B cell (primary cell): Measurements from ENCODE around the gene COG6. TPM values are rescaled to one million over a fixed set of nuclear protein-coding genes. Genes with fewer than 3 reads are reported as not detected.

Experiments used
- ATAC-seq: fragments of 200-7000 bp; cut with Tn5 transposase; one replicate; pipeline ENCODE4 v1.10.0; 2021; ENCODE audit warnings: low read depth, mild to moderate bottlenecking, moderate number of reproducible peaks, moderate library complexity
- CTCF ChIA-PET: fragments of 350-600 bp; sonication (Branson Sonifier 250); formaldehyde crosslinking; loops from one replicate; lab custom pipeline; 2021; ENCODE audit warnings: antibody characterized with exemption, inconsistent platforms; lab: Charles Lee
- POLR2A ChIA-PET: fragments of 350-600 bp; sonication (Branson Sonifier 250); formaldehyde crosslinking; loops from one replicate; lab custom pipeline; 2021; ENCODE audit warnings: antibody characterized with exemption; lab: Charles Lee
- DNase-seq: peaks from one replicate; pipeline ENCODE4 v3.0.0; 2013
- H2AFZ ChIP-seq: 2 replicates; pipeline ENCODE4 v1.6.1; 2012; ENCODE audit warnings: mild to moderate bottlenecking, low read depth, low read length; ENCODE audit not compliant: insufficient read depth, poor library complexity, severe bottlenecking
- H3K27ac ChIP-seq, 2 donors: 1 replicate in 1 of 2; 2 replicates in 1 of 2; pipeline ENCODE4 v1.5.1; 2012 to 2013; ENCODE audit warnings: low read length in 2 of 2, mild to moderate bottlenecking in 2 of 2, moderate library complexity in 1 of 2
- H3K27me3 ChIP-seq, 4 experiments: fragments of 200-600 bp in 1 of 4; sonication (generic) in 1 of 4; replicated peaks in 1 of 4; 1 replicate in 2 of 4; 2 replicates in 2 of 4; pipeline versions ENCODE4 v1.6.1 to v1.7.0; 2013 to 2016; ENCODE audit warnings: low read length in 3 of 4, mild to moderate bottlenecking in 2 of 4, mixed read lengths in 1 of 4, moderate library complexity in 1 of 4; ENCODE audit not compliant: insufficient read depth in 4 of 4, control insufficient read depth in 3 of 4; ENCODE audit errors: control extremely low read depth in 1 of 4
- H3K36me3 ChIP-seq, 2 experiments: replicated peaks in 1 of 2; 1 replicate in 1 of 2; 2 replicates in 1 of 2; pipeline versions ENCODE4 v1.6.1 to v1.7.1; 2013; ENCODE audit warnings: low read length in 1 of 2; ENCODE audit not compliant: insufficient read depth in 2 of 2, control insufficient read depth in 1 of 2; ENCODE audit errors: control extremely low read depth in 1 of 2, extremely low read depth in 1 of 2
- H3K4me1 ChIP-seq, 2 donors: fragments of 200-600 bp in 1 of 2; sonication (generic) in 1 of 2; 1 replicate in 1 of 2; 2 replicates in 1 of 2; pipeline versions ENCODE4 v1.5.1 to v1.6.1; 2013 to 2017; ENCODE audit warnings: low read length in 2 of 2; ENCODE audit not compliant: control insufficient read depth in 2 of 2, insufficient read depth in 2 of 2
- H3K4me2 ChIP-seq: replicated peaks from 2 replicates; pipeline ENCODE3; 2012; ENCODE audit warnings: mild to moderate bottlenecking, low read depth, low read length; ENCODE audit not compliant: poor library complexity, severe bottlenecking
- H3K4me3 ChIP-seq, 5 experiments: fragments of 200-600 bp in 1 of 5; sonication (generic) in 1 of 5; 1 replicate in 3 of 5; 2 replicates in 2 of 5; pipeline versions ENCODE4 v1.5.1 to v1.7.0; 2011 to 2016; ENCODE audit warnings: low read length in 4 of 5, mild to moderate bottlenecking in 4 of 5, low read depth in 2 of 5, control low read depth in 1 of 5, moderate library complexity in 1 of 5; ENCODE audit not compliant: insufficient read depth in 1 of 5; ENCODE audit errors: control extremely low read depth in 1 of 5, extremely low read depth in 1 of 5
- H3K79me2 ChIP-seq: fragments of 200-600 bp; sonication (generic); one replicate; pipeline ENCODE4 v1.6.0; 2016; ENCODE audit warnings: low read length; ENCODE audit not compliant: control insufficient read depth, insufficient read depth
- H3K9ac ChIP-seq: fragments of 200-600 bp; sonication (generic); 2 replicates; pipeline ENCODE4 v1.6.1; 2017; ENCODE audit warnings: mild to moderate bottlenecking, low read length, moderate library complexity
- H3K9me3 ChIP-seq, 3 donors: one replicate each; pipeline versions ENCODE4 v1.6.1 to v1.7.1; 2013; ENCODE audit warnings: low read length in 2 of 3; ENCODE audit not compliant: control insufficient read depth in 2 of 3, insufficient read depth in 1 of 3; ENCODE audit errors: control extremely low read depth in 1 of 3
- H4K20me1 ChIP-seq: 2 replicates; pipeline ENCODE4 v1.6.0; 2012; ENCODE audit warnings: mild to moderate bottlenecking, low read length; ENCODE audit not compliant: insufficient read depth, control insufficient read depth, poor library complexity, severe bottlenecking
- H3K27ac Mint-ChIP-seq: one replicate; pipeline ENCODE4 v1.8.0; 2021; ENCODE audit warnings: mixed read lengths
- H3K27me3 Mint-ChIP-seq: one replicate; pipeline ENCODE4 v1.8.0; 2021; ENCODE audit warnings: mixed read lengths
- H3K4me1 Mint-ChIP-seq: one replicate; pipeline ENCODE4 v1.8.0; 2021; ENCODE audit warnings: mixed read lengths
- H3K4me3 Mint-ChIP-seq: one replicate; pipeline ENCODE4 v1.8.0; 2021; ENCODE audit warnings: mixed read lengths
- H3K9me3 Mint-ChIP-seq: one replicate; pipeline ENCODE4 v1.8.0; 2022; ENCODE audit warnings: mixed read lengths; ENCODE audit not compliant: insufficient read depth
- EZH2 ChIP-seq: IDR thresholded peaks from 2 replicates; pipeline ENCODE4 v1.6.1; 2012; ENCODE audit warnings: borderline replicate concordance, low read depth, mild to moderate bottlenecking, moderate library complexity, low read length; ENCODE audit not compliant: insufficient read depth, poor library complexity, severe bottlenecking
- WGBS: methylation state at CpG from one replicate; pipeline ENCODE4 v1.1.5; 2013; ENCODE audit warnings: missing lambda C conversion rate; ENCODE audit not compliant: insufficient coverage; 5-methylcytosine and 5-hydroxymethylcytosine counted together
- intact Hi-C: fragments of 100-400 bp; cut with micrococcal nuclease; formaldehyde crosslinking; loops from one replicate; pipeline ENCODE4 v1.10.0; 2022
- polyA plus RNA-seq: library from polyadenylated mRNA; depleted of rRNA; stranded (reverse); fragments of >200 nt; gene quantifications from 2 replicates; pipeline ENCODE4 v1.2.3, GENCODE V29; 2012
- total RNA-seq, 2 donors: library from RNA; stranded (reverse); fragments of 120-200 nt in 1 of 2; gene quantifications; 1 replicate in 1 of 2; 2 replicates in 1 of 2; pipeline versions ENCODE4 v1.2.3 to v1.2.4, GENCODE V29; 2013 to 2022
- TF ChIP-seq, protein P1 (sequence below): fragments of 200-600 bp; IDR thresholded peaks from one replicate; pipeline ENCODE4 v1.8.0; 2022; ENCODE audit warnings: antibody characterized with exemption, mild to moderate bottlenecking

Gene COG6
- total and polyA plus RNA-seq, 2 donors (not counting 1 experiment from before 2014, with no cell fraction given), result 7.7 to 49.9 TPM

DNA sequence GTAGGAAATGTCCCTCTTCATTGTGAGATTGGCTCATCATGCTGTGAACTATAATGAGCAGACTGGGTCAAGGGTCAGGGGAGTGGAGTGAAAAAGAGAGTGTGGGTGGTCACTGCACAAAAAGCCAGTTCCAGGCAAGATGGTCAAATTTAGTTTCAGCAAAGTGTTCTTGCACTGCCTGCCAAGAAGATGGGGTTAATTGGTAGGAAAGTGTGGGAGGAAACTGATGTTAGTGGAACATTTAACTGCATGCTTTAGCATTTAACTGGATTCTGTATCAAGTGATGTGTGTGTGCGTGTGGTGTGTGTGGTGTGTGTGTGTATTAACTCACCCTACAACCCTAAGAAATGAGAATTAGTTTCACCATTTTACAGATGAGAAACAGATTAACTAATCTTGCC, 131.6 kb downstream of the COG6 start:
- CTCF ChIA-PET, result no interaction called here
- no peaks in the 10 kb centered on the region for H3K79me2 ChIP-seq

DNA sequence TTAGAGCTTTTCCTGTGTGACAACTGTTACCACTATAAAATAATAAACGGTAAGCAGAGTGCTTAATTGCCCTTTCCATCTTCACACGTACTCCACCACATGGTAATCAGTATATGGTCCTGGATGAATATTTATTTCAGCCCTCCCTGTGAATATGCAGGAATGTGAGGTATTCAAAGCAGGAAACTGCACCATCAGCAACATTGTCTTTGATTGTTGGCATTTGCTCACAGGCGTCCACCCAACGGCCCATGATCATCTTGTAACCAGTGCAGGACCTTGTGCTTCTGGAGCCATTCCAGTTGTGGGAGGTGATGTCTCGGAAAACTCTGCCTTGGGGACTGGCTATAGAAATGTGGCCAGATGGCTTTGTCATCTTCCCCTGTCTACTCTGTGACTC, 132.6 kb downstream of the COG6 start:
- Histone ChIP-seq H3K79me2 (no peaks in the 10 kb centered on the region), H3K27me3 (peaks cover 0 to 3% (median 0%) of the 10 kb centered on the region in 4 experiments), H3K4me1 (no peaks in the 10 kb centered on the region), H3K27ac (no peak overlapping the region), H3K9me3 (peaks cover 3 to 5% (median 4%) of the 10 kb centered on the region in 3 donors), H3K36me3 (no peaks in the 10 kb centered on the region), H3K9ac (no peak overlapping the region), H2AFZ (no peak overlapping the region), H4K20me1 (no peaks in the 10 kb centered on the region), H3K4me3 (no peak overlapping the region), H3K4me2 (no peak overlapping the region)
- no peaks in the 10 kb centered on the region for H3K4me1 Mint-ChIP-seq
- WGBS, result 95% methylated on average over 3 of the region's 5 CpGs
- TF ChIP-seq, protein P1, sequence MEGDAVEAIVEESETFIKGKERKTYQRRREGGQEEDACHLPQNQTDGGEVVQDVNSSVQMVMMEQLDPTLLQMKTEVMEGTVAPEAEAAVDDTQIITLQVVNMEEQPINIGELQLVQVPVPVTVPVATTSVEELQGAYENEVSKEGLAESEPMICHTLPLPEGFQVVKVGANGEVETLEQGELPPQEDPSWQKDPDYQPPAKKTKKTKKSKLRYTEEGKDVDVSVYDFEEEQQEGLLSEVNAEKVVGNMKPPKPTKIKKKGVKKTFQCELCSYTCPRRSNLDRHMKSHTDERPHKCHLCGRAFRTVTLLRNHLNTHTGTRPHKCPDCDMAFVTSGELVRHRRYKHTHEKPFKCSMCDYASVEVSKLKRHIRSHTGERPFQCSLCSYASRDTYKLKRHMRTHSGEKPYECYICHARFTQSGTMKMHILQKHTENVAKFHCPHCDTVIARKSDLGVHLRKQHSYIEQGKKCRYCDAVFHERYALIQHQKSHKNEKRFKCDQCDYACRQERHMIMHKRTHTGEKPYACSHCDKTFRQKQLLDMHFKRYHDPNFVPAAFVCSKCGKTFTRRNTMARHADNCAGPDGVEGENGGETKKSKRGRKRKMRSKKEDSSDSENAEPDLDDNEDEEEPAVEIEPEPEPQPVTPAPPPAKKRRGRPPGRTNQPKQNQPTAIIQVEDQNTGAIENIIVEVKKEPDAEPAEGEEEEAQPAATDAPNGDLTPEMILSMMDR, result no peak
- no peak for TF ChIP-seq EZH2
- H3K27ac Mint-ChIP-seq, result no peak overlapping the region
- intact Hi-C loops, result no loop called here
- H3K4me3 Mint-ChIP-seq, result no peak overlapping the region
- POLR2A ChIA-PET, result no interaction called here
- CTCF ChIA-PET, result no interaction called here
- H3K27me3 Mint-ChIP-seq, result no peaks in the 10 kb centered on the region
- no peaks in the 10 kb centered on the region for H3K9me3 Mint-ChIP-seq
- DNase-seq (no peak), ATAC-seq (no peak)

More for the DNA sequence above, 131.6 kb downstream of the COG6 start:
- no peaks in the 10 kb centered on the region for H3K4me1 Mint-ChIP-seq
- H3K27me3 Mint-ChIP-seq, result no peaks in the 10 kb centered on the region
- Histone ChIP-seq H3K4me1 (no peaks in the 10 kb centered on the region), H3K36me3 (no peaks in the 10 kb centered on the region), H3K27ac (no peak overlapping the region), H3K4me2 (no peak overlapping the region), H3K9ac (no peak overlapping the region), H4K20me1 (no peaks in the 10 kb centered on the region), H3K9me3 (peaks cover 3 to 5% (median 4%) of the 10 kb centered on the region in 3 donors), H3K4me3 (no peak overlapping the region), H3K27me3 (peaks cover 0 to 3% (median 0%) of the 10 kb centered on the region in 4 experiments), H2AFZ (no peak overlapping the region)
- no peak overlapping the region for H3K27ac Mint-ChIP-seq
- WGBS, result no CpG with 5 or more reads among the region's 1 CpG
- no peaks in the 10 kb centered on the region for H3K9me3 Mint-ChIP-seq
- POLR2A ChIA-PET, result no interaction called here
- no peak for ATAC-seq
- intact Hi-C loops, result no loop called here
- no peak for TF ChIP-seq EZH2
- TF ChIP-seq, protein P1, result no peak
- H3K4me3 Mint-ChIP-seq, result no peak overlapping the region
- DNase-seq, result no peak
